NCI-H2196 (cell line): Measurements from ENCODE around the gene ANK3.
A peak's percentile ranks its signal among the peaks of the same experiment; 100 is the strongest.

Source experiments
- DNase-seq: peaks from one replicate; lab custom pipeline; 2025; ENCODE audit not compliant: unreplicated experiment; lab: John Stamatoyannopoulos, UW

ANK3 gene

DNA sequence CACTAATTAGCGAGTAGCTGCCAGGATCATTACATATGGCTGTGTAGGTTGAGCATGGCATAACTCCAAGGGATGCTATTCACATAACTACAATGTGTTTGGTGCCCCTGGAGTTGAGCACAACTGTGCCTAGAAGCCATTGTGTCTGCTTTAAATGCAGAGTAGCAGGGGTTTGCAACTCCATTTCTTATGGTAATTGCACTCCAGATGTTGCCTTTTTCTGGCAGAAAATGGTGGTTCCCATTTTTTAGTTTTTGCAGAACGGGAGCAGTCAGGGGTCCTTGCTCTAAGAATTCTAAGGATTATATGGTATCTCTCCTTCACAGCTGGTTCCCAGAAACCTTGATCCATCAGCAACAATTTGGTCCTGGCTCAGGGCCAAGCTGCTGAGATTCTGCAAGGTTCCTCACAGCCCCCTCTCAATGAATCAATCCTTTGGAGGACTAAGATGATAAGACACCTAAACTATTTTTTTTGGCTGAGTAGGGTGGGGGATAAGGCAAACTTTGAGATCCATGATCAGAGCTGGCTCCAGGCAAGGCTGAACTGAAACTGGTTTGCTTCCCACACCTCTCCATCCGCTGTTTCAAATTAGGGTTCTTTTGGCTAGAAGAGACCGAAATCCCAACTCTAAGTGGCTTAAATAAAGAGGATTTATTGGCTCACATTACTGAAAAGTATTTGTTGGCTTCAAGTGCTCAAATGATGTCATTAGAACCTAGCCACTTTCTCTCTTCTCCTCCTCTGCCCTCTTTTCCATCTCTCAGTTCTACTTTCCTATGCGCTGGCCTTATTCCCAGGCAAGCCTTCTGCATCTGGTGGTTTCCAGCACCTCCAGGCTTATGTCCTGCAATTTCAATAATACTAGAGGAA is 385.8 kb downstream of the ANK3 start:
- DNase-seq, result no peak

- no peak for DNase-seq
These were observed 388.9 kb downstream of the ANK3 start for GRCh38 chr10:60000747-60001146.

DNA sequence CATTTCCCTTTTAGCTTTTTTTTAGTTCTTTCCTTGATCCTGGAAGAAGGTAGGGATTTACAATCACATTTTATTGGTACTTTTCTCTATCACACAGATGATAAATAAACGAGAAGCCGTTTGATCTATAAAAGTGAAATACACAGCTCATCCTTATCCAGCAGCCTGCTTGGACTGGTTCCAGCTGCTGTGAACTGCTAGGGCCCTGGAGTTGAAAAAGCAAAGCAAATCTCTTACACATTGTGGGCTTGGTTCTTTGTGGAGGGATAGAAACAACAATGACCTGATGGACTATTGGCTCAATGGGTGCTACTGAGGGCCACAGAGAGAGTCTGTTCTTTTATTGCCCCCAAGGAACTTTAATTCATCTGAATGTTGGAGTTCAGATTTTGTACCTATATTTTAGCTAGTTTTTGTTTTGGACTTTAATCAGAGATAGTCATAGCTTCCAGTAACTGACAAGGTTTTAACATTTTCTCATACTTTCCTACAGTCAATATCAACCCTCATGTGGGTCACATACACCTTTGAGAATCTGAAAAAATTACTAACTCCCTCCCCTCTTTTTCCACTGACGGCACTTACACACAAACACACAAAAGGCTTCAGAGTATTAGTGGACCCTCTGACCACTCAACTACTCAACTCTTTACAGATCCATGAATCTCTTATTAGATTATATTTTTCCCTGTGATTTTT is 391.7 kb downstream of the ANK3 start:
- no peak for DNase-seq

- no peak for DNase-seq
These were observed 393.8 kb downstream of the ANK3 start for GRCh38 chr10:59995862-59996261.

GRCh38 chr10:59993931-59994330 is 395.7 kb downstream of the ANK3 start:
- no peak for DNase-seq

DNA sequence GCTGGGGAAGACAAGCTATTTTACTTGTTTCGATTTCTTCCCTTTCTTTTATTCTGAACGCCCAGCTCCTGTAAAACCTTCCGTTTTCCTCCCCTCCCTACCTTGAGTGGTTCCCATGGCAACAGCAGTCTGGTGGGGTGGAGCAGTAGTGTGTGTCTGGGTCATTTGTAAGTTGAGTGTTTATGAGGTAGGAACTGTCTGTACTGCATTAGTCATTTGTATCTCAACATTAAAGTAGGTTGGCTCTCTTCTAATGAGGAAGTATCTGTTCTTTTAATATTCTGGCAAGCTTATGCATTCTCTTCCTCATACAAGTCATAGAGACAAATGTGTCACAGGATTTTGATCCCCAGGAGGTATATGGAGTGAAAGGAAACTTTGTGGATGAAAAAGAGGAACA is 398.0 kb downstream of the ANK3 start:
- DNase-seq, result peak; percentile 75

- DNase-seq, result peak; percentile 5
These were observed 398.6 kb downstream of the ANK3 start for GRCh38 chr10:59991117-59991516.

DNA sequence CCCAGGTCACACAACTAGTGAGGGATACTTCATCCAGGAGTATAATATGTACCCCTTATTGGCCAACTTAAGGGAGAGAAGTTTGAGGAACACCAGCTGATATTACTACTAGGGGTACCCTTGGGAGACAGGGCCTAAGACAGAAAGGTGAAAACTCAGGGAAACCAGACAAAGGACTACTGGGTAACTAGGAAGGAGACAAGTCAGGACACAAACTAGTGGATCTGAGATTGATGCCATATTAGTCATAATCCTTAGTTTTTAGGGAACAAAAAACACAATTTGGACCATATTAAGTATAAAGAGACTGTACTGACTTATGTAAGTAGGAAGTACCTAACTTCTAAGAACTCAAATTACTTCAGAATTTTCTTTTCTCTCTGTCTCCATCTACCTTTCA is 404.0 kb downstream of the ANK3 start:
- no peak for DNase-seq

GRCh38 chr10:59984415-59984814 is 405.3 kb downstream of the ANK3 start:
- no peak for DNase-seq

DNA sequence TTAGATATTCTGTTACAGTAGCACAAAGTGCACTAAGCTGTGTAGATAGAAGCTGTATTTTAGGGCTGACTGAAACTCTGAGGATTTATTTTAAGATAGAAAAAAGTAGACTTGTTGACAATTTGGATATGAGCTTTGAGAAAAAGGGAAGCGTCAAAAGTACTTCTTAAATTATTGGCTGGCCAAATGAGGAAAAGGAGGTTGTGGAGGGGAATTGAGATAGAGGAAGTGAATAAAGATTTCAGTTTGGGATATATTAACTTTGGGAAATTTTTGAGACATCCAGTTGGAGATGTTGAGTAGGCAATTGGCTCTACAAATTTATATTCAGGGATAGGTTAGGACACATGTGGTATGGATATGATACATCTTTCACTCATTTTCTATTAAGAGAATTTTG is 409.3 kb downstream of the ANK3 start:
- DNase-seq, result no peak

- DNase-seq, result no peak
These were observed 412.2 kb downstream of the ANK3 start for GRCh38 chr10:59977486-59977885.

DNA sequence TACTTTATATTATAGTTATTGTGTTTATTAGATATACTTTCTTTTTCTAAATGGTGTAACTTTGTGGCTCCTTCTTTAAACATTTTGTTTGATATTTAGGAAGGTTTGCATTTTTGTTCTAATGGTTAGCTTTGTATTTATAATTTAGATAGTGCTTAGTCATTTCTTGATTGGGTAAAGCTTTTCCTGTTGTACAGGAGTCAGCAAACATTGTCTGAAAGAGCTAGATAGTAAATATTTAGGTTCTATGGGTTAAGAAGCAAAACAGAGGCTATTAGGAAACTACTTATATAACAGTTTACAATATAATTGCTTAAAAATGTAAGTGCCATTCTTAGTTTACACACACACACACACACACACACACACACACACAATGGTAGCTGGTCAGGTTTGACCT is 412.8 kb downstream of the ANK3 start:
- DNase-seq, result no peak
